PFSK-1 (cell line): ENCODE data around the gene FAM151A.

Experiments
- FOXP2 ChIP-seq: optimal IDR thresholded peaks from 2 replicates; pipeline ENCODE3; 2011; ENCODE audit warnings: borderline replicate concordance, control low read depth, inconsistent platforms; ENCODE audit not compliant: insufficient read depth; ENCODE audit errors: extremely low read length, extremely low read depth
- POLR2AphosphoS5 ChIP-seq: IDR thresholded peaks from 2 replicates; pipeline ENCODE4 v1.6.1; 2012; ENCODE audit warnings: low read depth, mild to moderate bottlenecking, control low read depth, low read length, moderate library complexity
- REST ChIP-seq, 2 experiments: IDR thresholded peaks; 2 replicates each; pipeline versions ENCODE4 v1.6.1 to v1.8.0; 2011 to 2012; ENCODE audit warnings: low read depth in 2 of 2, low read length in 2 of 2, control low read depth in 1 of 2, inconsistent platforms in 1 of 2, mild to moderate bottlenecking in 1 of 2, moderate library complexity in 1 of 2; ENCODE audit not compliant: insufficient read depth in 1 of 2
- SIN3A ChIP-seq: IDR thresholded peaks from 2 replicates; pipeline ENCODE4 v1.6.1; 2012; ENCODE audit warnings: mild to moderate bottlenecking, low read length, moderate library complexity, borderline replicate concordance; ENCODE audit not compliant: insufficient read depth
- TAF1 ChIP-seq: IDR thresholded peaks from 2 replicates; pipeline ENCODE4 v1.6.1; 2012; ENCODE audit warnings: low read length, control low read depth, borderline replicate concordance; ENCODE audit not compliant: insufficient read depth

DNA sequence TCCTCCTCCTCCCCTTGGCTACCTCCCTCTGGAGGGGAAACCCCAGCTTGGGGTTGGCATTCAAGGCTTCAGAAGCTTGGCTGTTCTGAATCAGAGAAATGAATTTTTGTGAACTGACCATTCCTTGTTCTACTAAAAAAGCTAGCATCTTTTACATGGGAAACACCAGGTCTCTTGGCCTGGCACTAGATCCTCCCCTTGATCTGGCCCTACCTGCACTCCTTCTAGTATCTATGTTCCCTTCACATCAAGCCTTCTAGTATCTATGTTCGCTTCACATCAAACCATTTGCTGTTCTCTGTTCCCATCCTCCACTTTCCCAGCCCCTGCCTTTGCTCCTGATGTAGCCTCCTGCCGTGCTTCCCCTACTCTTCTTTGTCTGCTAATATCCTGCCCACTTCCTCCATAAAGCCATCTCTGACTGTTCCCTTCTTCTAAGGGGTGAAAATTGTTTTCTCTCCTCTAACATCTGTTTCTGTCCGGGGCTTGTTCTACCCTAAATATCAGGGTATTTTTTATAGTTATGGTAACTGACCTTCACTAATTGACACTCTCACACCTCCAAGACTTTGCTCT is 25.8 kb downstream of the FAM151A start:
- TF ChIP-seq POLR2AphosphoS5 (no peak), SIN3A (no peak), FOXP2 (no peak), TAF1 (no peak), REST (IDR thresholded peaks at IDR 0.05; ENCODE audit: insufficient read depth in 1 of 2, low read depth in 2 of 2, low read length in 2 of 2) (no peak)
